ENCODE results near the gene SPEF1. TPM values are rescaled to one million over a fixed set of nuclear protein-coding genes. Genes with fewer than 3 reads are reported as not detected.
"Not testable (repeated sequence)": the region's sequence is repeated elsewhere in the genome, so short reads cannot be mapped to it uniquely, and the experiment has no call there.

SPEF1 gene
- under 1 TPM in 2 of 3 donors, not detected in 1; 0.33 to 0.88 TPM for total RNA-seq

GRCh38 chr20:3781153-3781910, at the start of gene SPEF1:
SPEF1 (minus strand) TSS chr20:3781448; CDS start chr20:3781287, 161 bp downstream.
- Histone ChIP-seq H3K27ac (peak within 1 kb of the TSS; percentile 72 to 88), H3K9me3 (no peaks in the 10 kb centered on the region), H3K27me3 (no peaks in the 10 kb centered on the region), H3K36me3 (no peaks in the 10 kb centered on the region), H3K4me1 (peaks cover 31% of the 10 kb centered on the region in 2 donors), H3K4me3 (peak within 1 kb of the TSS; percentile 29 to 65 (median 48))
- TF ChIP-seq POLR2A (IDR thresholded peaks at IDR 0.05) (no peak), CTCF (IDR thresholded peaks at IDR 0.05) (peak in 2 of 3 donors; percentile 18 to 40), POLR2AphosphoS5 (IDR thresholded peaks at IDR 0.05) (peak in 1 of 3 donors; percentile 10)
- intact Hi-C loops (cut with DNase I; ENCODE audit: low total_unique reads), result no loop called here
- DNase-seq (ENCODE audit: low spot score in 2 of 2), result peak; percentile 68 to 82

- not testable (repeated sequence) for H3K4me3 ChIP-seq, H3K9me3 ChIP-seq, H3K36me3 ChIP-seq
Measured at GRCh38 chr20:3829891-3830290, 48.6 kb upstream of the SPEF1 start.

GRCh38 chr20:3828798-3829197, 47.5 kb upstream of the SPEF1 start:
- H3K4me3 ChIP-seq, result no peak overlapping the region
- H3K27me3 ChIP-seq, result no peaks in the 10 kb centered on the region
- TF ChIP-seq POLR2A (IDR thresholded peaks at IDR 0.05) (no peak), POLR2AphosphoS5 (IDR thresholded peaks at IDR 0.05) (no peak), CTCF (IDR thresholded peaks at IDR 0.05) (no peak)
- H3K9me3 ChIP-seq, result no peaks in the 10 kb centered on the region
- DNase-seq (ENCODE audit: low spot score in 2 of 2), result no peak
- H3K36me3 ChIP-seq, result peaks cover 4% of the 10 kb centered on the region
- intact Hi-C loops (cut with DNase I; ENCODE audit: low total_unique reads), result no loop called here
- H3K27ac ChIP-seq, result no peak overlapping the region
- H3K4me1 ChIP-seq, result no peaks in the 10 kb centered on the region

More at GRCh38 chr20:3829891-3830290, 48.6 kb upstream of the SPEF1 start:
- H3K4me1 ChIP-seq; H3K27me3 ChIP-seq; DNase-seq (ENCODE audit: low spot score in 2 of 2); intact Hi-C loops (cut with DNase I; ENCODE audit: low total_unique reads); H3K27ac ChIP-seq: not testable (repeated sequence)

GRCh38 chr20:3826420-3826819, 45.2 kb upstream of the SPEF1 start:
- Histone ChIP-seq H3K36me3 (peaks cover 7% of the 10 kb centered on the region), H3K4me3 (no peak overlapping the region), H3K4me1 (peaks cover 0 to under 1% of the 10 kb centered on the region in 2 donors), H3K9me3 (no peaks in the 10 kb centered on the region), H3K27me3 (no peaks in the 10 kb centered on the region), H3K27ac (no peak overlapping the region)
- intact Hi-C loops (cut with DNase I; ENCODE audit: low total_unique reads), result no loop called here
- DNase-seq (ENCODE audit: low spot score in 2 of 2), result no peak
- TF ChIP-seq CTCF (IDR thresholded peaks at IDR 0.05) (no peak), POLR2A (IDR thresholded peaks at IDR 0.05) (no peak), POLR2AphosphoS5 (IDR thresholded peaks at IDR 0.05) (no peak)

- H3K36me3 ChIP-seq, result peaks cover 7% of the 10 kb centered on the region
Measured at GRCh38 chr20:3825526-3825925, 44.3 kb upstream of the SPEF1 start.

More at GRCh38 chr20:3825526-3825925, 44.3 kb upstream of the SPEF1 start:
- no peak for TF ChIP-seq POLR2AphosphoS5 (IDR thresholded peaks at IDR 0.05)
- TF ChIP-seq POLR2A (IDR thresholded peaks at IDR 0.05), result no peak
- no peak for TF ChIP-seq CTCF (IDR thresholded peaks at IDR 0.05)
- Histone ChIP-seq H3K4me1 (peaks cover 0 to 4% of the 10 kb centered on the region in 2 donors), H3K4me3 (no peak overlapping the region), H3K9me3 (no peaks in the 10 kb centered on the region), H3K27me3 (no peaks in the 10 kb centered on the region), H3K27ac (no peak overlapping the region)
- no peak for DNase-seq (ENCODE audit: low spot score in 2 of 2)
- intact Hi-C loops (cut with DNase I; ENCODE audit: low total_unique reads), result no loop called here

All from breast epithelium (tissue), 4 donors.